ENCODE measurements around the gene PEX6. TPM values are rescaled to one million over a fixed set of nuclear protein-coding genes. Genes with fewer than 3 reads are reported as not detected.

Gene PEX6
- total and polyA plus RNA-seq, 2 of the 13 experiments (the other 11 are each of a cell fraction or from before 2014, with no cell fraction given), result 5.1 to 6.7 TPM

DNA sequence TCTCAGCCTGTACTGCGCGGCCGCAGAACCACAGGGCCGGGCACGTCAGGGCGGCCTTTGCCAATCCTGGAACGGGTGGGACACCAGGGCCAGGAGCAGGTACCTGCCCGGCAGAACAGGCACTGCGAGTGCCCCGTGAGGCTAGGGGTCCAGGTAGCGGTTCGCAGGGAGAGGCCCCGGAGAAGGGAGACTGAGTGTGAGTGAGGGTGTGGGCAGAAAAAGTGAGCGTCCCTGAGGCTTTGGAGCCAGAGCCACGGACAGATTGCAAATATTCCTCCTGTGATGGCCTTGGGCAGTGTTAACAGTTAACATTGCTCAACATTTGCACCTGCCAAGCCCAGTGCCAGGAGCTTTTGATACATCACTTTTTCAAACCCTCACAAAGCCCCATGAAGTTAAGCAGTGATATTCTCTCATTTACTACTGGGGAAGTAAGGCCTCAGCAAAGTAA, 17.9 kb downstream of the PEX6 start (continued):
- TF ChIP-seq SNAPC2 (CRISPR knock-in tag; IDR thresholded peaks at IDR 0.05) (no peak), MTA1 (CRISPR knock-in tag; IDR thresholded peaks at IDR 0.05; ENCODE audit: borderline replicate concordance) (no peak), MEIS2 (CRISPR knock-in tag; IDR thresholded peaks at IDR 0.05) (no peak), ZNF605 (CRISPR knock-in tag; IDR thresholded peaks at IDR 0.05) (peak; percentile 35; the same call in 1 of the 2 replicates), ZNF264 (CRISPR knock-in tag; IDR thresholded peaks at IDR 0.05) (no peak; the same call in 1 of the 2 replicates), PHF21A (CRISPR knock-in tag; IDR thresholded peaks at IDR 0.05) (no peak; the same call in 1 of the 2 replicates), MAZ (IDR thresholded peaks at IDR 0.05; ENCODE audit: borderline replicate concordance, low read depth, low read length) (no peak), MAZ (CRISPR knock-in tag; IDR thresholded peaks at IDR 0.05; ENCODE audit: low read depth) (0 out of 2 replicates have a peak, but pooled peaks have one; percentile 36), NFIC (IDR thresholded peaks at IDR 0.05; ENCODE audit: low read length) (no peak), PCBP1 (IDR thresholded peaks at IDR 0.05; ENCODE audit: borderline replicate concordance, low read depth, low read length) (no peak), ZNF761 (CRISPR knock-in tag; conservative IDR thresholded peaks at IDR 0.05) (no peak), ZNF430 (CRISPR knock-in tag; IDR thresholded peaks at IDR 0.05) (0 out of 2 replicates have a peak, but pooled peaks have one; percentile 32), SP140L (CRISPR knock-in tag; IDR thresholded peaks at IDR 0.05; ENCODE audit: borderline replicate concordance) (no peak), NFIB (CRISPR knock-in tag; IDR thresholded peaks at IDR 0.05; ENCODE audit: borderline replicate concordance) (no peak), NFE2L1 (CRISPR knock-in tag; IDR thresholded peaks at IDR 0.05; ENCODE audit: borderline replicate concordance) (0 out of 2 replicates have a peak, but pooled peaks have one; percentile 33)
- TF ChIP-seq, protein P1, sequence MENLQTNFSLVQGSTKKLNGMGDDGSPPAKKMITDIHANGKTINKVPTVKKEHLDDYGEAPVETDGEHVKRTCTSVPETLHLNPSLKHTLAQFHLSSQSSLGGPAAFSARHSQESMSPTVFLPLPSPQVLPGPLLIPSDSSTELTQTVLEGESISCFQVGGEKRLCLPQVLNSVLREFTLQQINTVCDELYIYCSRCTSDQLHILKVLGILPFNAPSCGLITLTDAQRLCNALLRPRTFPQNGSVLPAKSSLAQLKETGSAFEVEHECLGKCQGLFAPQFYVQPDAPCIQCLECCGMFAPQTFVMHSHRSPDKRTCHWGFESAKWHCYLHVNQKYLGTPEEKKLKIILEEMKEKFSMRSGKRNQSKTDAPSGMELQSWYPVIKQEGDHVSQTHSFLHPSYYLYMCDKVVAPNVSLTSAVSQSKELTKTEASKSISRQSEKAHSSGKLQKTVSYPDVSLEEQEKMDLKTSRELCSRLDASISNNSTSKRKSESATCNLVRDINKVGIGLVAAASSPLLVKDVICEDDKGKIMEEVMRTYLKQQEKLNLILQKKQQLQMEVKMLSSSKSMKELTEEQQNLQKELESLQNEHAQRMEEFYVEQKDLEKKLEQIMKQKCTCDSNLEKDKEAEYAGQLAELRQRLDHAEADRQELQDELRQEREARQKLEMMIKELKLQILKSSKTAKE (CRISPR knock-in tag; IDR thresholded peaks at IDR 0.05; ENCODE audit: borderline replicate concordance), result no peak
- TF ChIP-seq, protein P2, sequence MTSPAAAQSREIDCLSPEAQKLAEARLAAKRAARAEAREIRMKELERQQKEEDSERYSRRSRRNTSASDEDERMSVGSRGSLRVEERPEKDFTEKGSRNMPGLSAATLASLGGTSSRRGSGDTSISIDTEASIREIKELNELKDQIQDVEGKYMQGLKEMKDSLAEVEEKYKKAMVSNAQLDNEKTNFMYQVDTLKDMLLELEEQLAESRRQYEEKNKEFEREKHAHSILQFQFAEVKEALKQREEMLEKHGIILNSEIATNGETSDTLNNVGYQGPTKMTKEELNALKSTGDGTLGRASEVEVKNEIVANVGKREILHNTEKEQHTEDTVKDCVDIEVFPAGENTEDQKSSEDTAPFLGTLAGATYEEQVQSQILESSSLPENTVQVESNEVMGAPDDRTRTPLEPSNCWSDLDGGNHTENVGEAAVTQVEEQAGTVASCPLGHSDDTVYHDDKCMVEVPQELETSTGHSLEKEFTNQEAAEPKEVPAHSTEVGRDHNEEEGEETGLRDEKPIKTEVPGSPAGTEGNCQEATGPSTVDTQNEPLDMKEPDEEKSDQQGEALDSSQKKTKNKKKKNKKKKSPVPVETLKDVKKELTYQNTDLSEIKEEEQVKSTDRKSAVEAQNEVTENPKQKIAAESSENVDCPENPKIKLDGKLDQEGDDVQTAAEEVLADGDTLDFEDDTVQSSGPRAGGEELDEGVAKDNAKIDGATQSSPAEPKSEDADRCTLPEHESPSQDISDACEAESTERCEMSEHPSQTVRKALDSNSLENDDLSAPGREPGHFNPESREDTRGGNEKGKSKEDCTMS (CRISPR knock-in tag; conservative IDR thresholded peaks at IDR 0.05), result no peak
- TF ChIP-seq, protein P3, sequence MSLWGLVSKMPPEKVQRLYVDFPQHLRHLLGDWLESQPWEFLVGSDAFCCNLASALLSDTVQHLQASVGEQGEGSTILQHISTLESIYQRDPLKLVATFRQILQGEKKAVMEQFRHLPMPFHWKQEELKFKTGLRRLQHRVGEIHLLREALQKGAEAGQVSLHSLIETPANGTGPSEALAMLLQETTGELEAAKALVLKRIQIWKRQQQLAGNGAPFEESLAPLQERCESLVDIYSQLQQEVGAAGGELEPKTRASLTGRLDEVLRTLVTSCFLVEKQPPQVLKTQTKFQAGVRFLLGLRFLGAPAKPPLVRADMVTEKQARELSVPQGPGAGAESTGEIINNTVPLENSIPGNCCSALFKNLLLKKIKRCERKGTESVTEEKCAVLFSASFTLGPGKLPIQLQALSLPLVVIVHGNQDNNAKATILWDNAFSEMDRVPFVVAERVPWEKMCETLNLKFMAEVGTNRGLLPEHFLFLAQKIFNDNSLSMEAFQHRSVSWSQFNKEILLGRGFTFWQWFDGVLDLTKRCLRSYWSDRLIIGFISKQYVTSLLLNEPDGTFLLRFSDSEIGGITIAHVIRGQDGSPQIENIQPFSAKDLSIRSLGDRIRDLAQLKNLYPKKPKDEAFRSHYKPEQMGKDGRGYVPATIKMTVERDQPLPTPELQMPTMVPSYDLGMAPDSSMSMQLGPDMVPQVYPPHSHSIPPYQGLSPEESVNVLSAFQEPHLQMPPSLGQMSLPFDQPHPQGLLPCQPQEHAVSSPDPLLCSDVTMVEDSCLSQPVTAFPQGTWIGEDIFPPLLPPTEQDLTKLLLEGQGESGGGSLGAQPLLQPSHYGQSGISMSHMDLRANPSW (CRISPR knock-in tag; IDR thresholded peaks at IDR 0.05; ENCODE audit: borderline replicate concordance), result no peak
- TF ChIP-seq, protein P4, sequence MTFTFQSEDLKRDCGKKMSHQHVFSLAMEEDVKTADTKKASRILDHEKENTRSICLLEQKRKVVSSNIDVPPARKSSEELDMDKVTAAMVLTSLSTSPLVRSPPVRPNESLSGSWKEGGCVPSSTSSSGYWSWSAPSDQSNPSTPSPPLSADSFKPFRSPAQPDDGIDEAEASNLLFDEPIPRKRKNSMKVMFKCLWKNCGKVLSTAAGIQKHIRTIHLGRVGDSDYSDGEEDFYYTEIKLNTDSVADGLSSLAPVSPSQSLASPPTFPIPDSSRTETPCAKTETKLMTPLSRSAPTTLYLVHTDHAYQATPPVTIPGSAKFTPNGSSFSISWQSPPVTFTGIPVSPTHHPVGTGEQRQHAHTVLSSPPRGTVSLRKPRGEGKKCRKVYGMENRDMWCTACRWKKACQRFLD (CRISPR knock-in tag; IDR thresholded peaks at IDR 0.05; ENCODE audit: borderline replicate concordance), result peak; percentile 50; the same call in 1 of the 2 replicates
- TF ChIP-seq, protein P5, sequence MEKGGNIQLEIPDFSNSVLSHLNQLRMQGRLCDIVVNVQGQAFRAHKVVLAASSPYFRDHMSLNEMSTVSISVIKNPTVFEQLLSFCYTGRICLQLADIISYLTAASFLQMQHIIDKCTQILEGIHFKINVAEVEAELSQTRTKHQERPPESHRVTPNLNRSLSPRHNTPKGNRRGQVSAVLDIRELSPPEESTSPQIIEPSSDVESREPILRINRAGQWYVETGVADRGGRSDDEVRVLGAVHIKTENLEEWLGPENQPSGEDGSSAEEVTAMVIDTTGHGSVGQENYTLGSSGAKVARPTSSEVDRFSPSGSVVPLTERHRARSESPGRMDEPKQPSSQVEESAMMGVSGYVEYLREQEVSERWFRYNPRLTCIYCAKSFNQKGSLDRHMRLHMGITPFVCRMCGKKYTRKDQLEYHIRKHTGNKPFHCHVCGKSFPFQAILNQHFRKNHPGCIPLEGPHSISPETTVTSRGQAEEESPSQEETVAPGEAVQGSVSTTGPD (CRISPR knock-in tag; IDR thresholded peaks at IDR 0.05), result no peak

Data from HepG2 (cell line).